Measurements from ENCODE around the gene DBF4B.
A peak's percentile ranks its signal among the peaks of the same experiment; 100 is the strongest.
"Not testable (repeated sequence)": the region's sequence is repeated elsewhere in the genome, so short reads cannot be mapped to it uniquely, and the experiment has no call there.

Gene DBF4B, protein sequence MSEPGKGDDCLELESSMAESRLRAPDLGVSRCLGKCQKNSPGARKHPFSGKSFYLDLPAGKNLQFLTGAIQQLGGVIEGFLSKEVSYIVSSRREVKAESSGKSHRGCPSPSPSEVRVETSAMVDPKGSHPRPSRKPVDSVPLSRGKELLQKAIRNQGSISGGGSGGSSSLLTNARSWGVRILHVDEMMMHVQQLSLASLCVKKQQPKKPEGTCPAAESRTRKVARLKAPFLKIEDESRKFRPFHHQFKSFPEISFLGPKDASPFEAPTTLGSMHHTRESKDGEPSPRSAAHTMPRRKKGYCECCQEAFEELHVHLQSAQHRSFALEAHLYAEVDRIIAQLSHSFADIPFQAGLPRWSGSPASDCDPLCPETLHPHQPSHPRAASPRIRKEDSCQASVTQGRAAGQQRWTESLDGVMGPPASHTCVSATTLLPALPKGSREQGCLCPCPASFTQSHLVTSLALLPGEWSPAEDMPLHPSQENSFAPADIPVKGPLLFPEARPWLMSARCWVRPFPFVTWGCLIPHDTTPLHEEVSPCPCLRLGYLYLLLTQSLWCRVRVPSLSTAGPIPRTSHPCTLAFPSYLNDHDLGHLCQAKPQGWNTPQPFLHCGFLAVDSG

DNA sequence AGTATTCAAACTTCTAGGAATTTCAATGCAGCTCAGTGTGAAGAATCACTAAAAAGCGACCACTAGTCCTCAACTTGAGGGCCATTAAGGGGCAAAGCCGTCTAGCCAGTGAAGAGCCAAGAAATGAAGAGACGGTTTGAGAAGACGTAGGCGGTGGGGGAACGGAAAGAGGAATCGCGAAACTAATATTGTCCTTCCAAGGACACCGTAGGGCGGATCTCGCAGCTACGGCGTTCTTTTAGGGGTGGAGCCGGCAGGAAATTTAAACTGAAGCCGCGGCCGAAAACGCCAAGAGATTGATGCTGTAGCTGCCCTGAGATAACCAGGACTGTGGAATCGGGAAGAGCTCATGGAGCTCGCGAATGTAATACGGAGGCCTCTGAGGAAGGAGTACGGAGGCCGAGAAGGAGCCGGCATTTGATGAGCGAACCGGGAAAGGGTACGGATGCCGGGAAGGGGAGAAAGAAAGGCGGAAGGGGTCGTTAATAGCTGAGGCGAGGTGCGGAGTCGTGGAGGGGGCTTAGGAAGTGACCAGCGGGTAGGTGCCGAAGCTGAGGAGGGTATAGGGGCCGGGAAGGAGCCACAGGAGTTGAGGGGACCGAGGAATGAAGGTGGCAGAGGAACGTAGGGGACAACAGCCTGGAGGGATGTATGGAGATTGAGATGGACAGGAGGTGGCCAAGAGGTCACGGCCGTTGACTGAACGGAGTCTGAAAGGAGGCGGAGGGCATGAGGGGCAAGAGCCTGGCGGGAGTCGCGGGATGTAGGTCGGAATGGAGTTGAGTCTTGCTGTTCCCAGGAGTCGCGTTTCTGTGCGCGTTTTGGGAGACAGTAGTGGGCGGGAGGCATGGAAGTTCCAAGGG lies at the start of gene DBF4B:
TSS of gene DBF4B (plus strand) at position 265 of the 863 bp plus-strand sequence. CDS start at position 421, 156 bp downstream.
- DNase-seq (ENCODE audit: low spot score), result peak; percentile 86

DNA sequence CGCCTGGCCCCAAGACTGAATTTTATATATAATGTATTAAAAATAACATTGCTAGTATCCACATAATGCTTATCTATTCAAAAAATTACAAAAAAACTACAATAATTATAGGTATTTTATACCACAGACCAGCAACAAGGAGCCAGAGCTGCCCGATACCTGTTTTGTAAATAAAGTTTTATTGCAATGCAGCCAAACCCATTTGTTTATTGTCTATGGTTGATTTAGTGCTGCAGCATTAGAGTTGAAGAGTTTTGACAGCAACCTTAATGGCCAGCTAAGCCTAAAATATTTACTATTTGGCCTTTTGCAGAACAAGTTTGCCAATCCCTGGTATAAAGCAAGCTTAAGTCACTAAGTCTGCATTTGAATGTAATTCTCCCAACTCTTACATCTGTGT lies 46.6 kb upstream of the DBF4B start:
- DNase-seq (ENCODE audit: low spot score), result no peak

DNA sequence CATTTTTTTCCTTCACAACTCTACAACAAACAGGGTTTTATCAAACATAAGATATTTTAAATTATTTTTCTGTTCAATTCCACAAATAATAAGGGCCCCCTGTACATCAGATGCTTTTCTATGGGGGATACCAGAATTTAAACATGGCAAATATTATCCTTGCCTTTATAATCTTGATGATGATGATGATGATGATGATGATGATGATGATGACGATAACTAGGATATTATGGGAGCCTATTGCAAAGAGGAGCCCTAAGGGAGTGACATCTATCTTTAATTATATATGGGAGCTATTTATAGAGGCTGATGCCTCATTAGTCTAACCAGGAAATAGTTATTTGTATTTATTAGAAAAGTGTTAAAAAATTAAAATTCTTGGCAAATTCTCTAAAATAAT lies 45.4 kb upstream of the DBF4B start:
- no peak for DNase-seq (ENCODE audit: low spot score)

DNA sequence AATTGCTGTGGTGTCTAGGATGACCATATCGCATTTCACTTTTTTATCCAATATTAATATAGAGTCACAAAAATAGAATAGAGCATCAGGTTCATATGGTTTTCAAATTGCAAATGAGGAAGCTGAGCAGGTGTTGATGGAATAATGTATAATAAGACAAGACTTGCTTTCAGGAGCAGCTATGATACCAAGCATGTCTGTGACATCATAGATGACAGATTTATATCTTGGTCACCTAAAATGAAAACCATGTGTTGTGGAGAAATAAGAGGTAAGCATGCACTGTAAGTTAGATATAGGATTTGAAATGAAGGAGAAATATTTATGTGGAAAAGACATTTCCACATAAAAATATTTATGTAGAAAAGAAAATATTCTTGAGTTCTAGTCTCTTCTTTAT lies 43.6 kb upstream of the DBF4B start:
- DNase-seq (ENCODE audit: low spot score), result no peak

DNA sequence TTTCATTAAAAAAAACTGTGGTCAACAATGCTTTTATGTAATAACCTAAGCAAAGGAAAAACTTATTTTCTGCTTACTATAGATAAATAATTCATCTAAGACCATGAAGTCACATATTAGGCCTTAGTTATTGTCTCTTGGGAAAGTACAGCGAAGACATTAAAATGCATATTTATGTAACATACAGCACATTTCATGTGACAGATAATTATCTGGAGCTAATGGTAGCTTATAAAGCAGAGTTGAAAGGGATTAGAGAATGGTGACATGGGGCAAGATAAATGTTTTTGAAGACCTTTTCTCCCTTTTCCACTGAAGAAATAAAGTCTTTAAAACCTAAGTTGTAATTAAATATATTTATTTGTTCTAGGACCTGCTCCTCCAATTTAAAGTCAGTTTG lies 42.5 kb upstream of the DBF4B start:
- DNase-seq (ENCODE audit: low spot score), result no peak

DNA sequence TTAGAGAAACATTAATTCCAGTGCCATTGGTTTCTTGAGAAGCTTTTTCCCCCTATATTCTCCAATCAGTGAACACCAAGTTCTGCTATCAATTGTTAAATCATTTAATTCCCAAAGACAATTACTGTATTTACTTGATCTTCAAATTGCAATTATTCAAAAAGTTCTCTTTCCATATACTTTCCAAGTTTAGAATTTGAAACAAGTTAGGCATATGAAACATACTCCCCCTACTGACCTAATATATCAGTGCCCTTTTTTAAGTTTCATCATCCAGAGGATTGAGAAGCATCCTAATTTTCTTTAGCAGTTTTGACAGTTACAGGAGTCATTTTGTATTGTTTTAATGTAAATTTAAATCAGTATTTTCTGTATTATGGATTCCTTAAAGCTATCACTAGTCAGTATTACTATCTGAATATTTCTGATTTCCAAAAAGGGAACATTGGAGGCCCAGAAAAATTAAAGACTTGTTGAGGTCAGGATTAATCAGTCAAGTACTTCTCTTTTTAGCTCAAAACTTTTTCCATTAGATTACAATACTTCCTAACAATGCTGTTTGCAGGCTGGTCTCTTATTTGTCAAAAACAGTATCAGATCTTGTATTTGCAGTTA lies 35.9 kb upstream of the DBF4B start:
- DNase-seq (ENCODE audit: low spot score), result no peak

DNA sequence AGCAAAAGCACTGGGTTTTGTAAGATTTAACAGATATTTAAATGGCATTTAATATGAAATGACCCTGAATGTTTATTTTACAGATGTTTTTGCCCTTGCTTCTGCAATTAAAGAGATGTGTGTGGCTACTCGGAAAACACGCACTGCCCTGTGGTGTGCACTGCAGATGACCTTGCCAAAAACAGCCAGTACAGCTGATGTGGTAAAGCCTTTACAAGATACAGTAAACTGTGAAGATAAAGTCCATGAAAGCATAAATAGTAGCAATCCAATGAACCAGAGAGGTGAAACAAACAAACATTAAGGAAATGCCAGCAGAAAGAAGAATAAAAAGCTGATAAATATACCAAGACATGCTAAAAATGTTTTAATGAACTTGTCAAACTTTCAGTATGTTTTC lies 34.6 kb upstream of the DBF4B start:
- DNase-seq (ENCODE audit: low spot score), result no peak

DNA sequence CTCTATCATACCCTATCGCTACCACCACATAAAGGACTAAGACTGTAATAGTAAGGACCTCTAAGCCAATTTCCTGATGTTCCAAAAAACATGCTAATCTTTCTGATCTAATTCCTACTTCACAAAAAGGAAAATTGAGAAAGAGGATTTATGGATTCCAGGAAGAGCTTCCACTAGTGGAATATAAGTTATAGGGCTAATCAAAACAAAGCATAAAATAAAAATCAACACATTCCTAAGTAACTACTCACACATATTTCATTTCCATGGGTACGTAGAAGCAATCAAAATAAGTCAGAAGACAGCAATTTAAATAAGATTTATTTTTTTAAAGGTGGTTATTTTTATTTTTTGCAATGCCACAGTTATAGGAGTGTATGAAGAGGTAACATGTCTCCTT lies 31.3 kb upstream of the DBF4B start:
- no peak for DNase-seq (ENCODE audit: low spot score)

DNA sequence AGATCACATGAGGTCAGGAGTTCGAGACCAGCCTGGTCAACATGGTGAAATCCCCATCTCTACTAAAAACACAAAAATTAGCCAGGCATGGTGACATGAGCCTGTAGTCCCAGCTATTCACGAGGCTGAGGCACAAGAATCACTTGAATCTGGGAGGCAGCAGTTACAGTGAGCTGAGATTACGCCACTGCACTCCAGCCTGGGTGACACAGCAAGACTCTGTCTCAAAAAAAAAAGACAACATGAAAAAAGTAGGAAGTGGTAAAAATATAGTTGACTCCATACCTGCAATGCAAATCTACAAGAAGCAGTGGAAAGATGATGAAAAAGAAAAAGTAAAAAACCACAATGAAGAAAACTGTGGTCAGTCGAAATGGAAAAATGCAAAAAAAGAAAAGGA lies 25.2 kb upstream of the DBF4B start:
- not testable (repeated sequence) for DNase-seq (ENCODE audit: low spot score)

DNA sequence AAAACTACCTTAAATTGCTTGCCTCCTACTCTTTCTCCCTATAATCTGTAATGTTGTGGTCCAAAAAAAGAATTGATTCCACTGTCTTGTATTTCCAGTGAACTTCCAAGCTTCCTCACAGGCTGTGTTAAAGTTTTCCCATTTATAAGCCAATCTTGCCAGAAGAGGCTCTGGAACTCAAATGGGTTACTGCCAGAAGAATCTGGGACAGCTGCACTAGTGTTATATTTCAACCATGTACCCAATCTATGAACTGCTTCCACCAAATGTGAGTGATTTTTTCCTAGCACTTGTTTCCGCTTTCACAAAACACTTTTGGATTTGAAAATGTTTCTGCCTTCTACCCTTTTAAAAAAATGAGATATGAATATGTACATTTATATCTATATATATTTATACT lies 20.7 kb upstream of the DBF4B start:
- no peak for DNase-seq (ENCODE audit: low spot score)

DNA sequence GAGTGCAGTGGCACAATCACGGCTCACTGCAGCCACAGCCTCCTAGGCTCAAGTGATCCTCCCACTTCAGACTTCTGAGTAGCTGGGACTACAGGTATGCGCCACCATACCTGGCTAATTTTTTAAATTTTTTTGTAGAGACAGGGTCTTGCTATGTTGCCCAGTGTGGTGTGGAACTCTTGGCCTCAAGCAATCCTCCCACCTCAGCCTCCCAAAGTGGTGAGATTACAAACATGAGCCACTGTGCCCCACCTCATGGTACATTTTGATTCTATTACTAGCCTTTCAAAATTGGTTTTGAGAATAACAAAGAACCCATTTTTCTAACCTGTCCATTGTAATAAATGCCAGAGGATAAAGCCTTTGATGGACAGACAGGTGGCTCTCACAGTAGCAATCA lies 20.3 kb upstream of the DBF4B start:
- DNase-seq (ENCODE audit: low spot score), result no peak

DNA sequence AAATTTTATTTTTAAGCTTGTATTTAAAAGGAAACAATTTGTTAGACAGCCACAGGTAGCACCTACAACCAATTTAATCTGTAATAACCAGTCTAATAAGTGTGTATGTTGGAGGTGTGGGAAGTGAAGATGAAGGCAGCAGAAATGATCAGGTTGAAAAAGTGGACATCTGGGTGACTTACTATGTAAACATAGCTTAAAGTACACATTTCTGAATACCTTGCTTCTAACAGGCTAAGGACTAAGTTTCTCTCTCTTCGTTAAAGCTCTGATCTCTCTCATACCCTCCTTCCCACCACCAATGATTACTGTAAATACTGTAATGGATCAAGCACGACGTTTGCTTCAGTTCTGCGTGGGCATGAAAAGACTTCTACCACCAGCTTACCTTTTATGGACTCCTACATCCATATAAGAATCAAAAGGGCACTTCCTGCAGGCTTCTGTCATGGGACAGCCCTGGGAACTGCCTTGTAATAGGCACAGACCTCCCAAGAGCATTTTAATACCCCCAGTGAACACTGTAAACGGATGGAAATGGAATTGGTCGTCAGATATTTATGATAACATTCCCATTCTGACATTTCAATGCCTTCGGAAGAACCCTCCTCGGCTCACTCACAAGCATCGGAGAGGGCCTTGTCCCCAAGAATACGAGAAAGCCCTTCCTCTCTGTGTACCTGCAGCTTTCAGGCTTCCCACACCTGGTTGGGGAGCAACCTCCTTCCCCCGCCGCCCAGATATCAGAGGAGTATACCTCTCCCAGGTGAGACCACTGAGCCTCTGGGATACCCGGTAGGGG lies 19.6 kb upstream of the DBF4B start:
- DNase-seq (ENCODE audit: low spot score), result no peak

DNA sequence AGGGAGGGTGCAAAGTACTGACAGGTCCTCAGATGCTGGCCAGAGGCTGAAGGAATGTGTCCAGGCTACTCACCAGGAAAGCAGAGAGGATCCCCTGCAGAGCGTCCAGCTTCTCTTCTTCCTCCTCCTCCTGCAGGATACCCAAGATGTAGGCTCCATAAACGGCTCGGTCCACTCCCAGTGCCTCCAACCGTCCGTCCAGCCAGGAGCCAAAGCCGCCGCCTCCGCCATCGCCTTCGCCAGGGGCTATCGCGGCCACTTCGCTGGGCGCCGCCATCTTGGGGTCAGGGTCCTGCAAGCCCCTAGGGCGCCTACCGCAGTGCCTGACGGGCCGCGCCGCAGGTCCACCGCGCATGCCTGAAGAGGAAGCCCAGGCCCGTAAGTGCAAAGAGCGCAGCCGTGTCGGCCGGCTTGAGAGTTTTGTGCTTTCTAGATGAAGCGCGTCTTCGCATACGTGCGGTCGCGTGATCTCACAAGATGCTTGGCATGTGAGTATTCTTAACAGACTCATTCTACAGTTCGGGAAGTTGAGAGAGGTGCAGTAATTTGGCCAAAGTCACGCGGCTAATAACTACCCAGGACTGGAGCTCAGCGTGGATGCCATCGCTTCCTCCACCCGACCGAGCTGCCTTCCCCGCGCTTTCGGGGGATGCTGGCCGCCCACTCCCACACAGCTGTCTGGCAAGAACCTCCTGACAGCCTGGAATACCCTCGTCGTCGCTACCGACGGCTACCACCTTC lies 18.8 kb upstream of the DBF4B start, which contains the start of gene CCDC43:
TSS of gene CCDC43 (minus strand) at position 300 of the 741 bp plus-strand sequence. CDS start at position 277, 23 bp downstream.
- peak; percentile 68 for DNase-seq (ENCODE audit: low spot score)

DNA sequence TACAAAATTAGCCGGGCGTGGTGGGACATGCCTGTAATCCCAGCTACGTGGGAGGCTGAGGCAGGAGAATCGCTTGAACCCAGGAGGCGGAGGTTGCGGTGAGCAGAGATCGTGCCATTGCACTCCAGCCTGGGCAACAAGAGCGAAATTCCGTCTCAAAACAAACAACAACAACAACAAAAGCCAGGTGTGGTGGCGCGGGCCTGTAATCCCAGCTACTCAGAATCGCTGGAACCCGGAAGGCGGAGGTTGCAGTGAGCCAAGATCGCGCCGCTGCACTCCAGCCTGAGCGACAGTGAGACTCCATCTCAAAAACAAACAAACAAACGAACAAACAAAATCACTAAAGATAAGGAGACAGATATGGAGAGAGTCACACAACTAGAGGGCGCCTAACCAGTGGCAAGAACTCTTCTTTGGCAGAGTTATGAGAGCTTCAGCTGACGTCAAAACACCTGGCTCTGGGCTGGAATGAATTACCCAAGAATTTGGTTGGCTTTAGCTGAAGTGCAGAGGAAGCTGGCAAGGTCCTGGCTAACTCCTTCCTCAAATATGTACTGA lies 17.6 kb upstream of the DBF4B start:
- not testable (repeated sequence) for DNase-seq (ENCODE audit: low spot score)

DNA sequence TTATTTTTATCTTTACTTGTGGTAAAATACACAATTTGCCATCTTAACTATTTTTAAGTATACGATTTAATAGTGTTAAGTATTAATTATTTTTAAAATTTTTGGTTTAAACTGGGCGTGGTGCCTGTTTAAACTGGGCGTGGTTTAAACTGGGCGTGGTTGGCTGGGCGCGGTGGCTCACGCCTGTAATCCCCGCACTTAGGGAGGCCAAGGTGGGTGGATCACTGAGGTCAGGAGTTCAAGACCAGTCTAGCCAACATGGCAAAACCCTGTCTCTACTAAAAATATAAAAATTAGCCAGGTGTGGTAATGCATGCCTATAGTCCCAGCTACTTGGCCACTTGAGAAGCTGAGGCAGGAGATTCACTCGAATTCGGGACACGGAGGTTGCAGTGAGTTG lies 14.9 kb upstream of the DBF4B start:
- DNase-seq (ENCODE audit: low spot score), result no peak

DNA sequence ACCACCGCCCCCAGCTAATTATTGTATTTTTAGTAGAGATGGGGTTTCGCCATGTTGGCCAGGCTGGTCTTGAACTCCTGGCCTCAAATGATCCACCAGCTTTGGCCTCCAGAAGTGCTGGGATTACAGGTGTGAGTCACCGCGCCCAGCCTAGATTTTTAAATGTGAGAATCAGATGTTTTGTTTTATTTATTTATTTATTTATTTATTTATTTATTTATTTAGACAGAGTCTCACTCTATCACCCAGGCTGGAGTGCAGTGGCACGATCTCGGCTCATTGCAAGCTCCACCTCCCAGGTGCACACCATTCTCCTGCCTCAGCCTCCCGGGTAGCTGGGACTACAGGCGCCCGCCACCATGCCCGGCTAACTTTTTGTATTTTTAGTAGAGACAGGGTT lies 8.2 kb upstream of the DBF4B start:
- not testable (repeated sequence) for DNase-seq (ENCODE audit: low spot score)

DNA sequence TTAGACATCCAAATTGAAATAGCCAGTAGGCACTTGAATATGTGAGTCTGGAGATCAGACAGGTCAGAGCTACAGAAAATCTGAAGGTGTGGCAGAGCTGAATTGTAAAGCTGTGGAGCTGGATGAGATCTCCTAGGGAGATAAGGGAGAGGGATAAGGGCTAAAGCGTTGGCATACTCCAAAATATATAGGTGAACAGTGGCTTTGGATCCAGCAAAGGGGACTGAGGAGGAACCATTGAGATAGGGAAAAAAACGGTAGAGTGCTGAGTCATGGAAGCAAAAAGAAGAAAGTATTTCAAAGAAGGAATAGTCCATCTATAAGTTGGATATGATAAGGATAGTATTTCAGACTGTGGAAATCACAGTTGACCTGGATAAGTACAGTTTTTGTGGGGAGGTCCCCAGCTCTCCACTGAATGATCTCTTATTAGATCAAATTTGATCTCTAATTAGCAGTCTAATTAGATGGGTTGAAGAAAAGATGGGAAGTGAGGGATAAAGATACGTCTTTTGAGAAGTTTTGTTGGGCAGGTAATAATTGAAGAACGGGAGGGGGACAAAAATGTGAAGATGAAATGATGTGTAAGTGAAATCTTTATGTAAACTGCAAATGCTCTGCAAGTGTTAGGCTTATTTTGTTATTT lies 587 bp upstream of the DBF4B start:
- peak; percentile 47 for DNase-seq (ENCODE audit: low spot score)

DNA sequence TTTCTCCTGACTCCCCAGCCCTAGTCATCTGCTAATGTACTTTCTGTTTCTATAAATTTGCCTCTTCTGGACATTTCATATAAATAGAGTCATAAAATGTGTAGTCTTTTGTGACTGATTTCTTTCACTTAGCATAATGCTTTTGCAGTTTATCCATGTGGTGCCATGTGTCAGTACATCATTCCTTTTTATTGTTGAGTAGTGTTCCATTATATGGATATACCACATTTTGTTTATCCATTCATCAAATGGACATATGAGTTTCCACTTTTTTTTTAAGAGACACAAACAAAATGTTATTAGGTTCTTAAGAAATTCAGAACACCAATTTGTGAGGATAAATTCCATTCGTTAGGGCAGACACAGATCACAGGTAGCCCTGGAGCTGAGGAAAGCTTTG lies 11.0 kb downstream of the DBF4B start:
- DNase-seq (ENCODE audit: low spot score), result no peak

DNA sequence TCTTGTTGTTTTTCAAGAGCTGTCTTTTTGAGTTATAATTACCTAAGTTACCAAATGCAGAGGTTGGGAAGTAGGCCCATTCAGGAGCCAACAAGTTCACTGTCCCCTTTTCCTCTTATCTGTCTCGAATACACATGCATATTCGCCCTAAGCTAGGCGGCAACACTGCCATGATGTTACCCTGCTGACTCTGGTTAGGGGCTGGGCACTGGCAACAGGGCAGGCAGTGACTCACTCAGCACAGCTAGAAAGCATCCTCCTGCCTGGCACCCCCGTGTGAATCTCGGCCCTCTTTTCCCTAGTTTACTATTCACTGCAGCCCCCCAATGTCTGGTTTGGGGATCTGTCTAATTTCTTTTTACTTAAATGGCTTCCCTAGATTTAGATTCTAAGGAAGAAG lies 13.8 kb downstream of the DBF4B start:
- DNase-seq (ENCODE audit: low spot score), result no peak

DNA sequence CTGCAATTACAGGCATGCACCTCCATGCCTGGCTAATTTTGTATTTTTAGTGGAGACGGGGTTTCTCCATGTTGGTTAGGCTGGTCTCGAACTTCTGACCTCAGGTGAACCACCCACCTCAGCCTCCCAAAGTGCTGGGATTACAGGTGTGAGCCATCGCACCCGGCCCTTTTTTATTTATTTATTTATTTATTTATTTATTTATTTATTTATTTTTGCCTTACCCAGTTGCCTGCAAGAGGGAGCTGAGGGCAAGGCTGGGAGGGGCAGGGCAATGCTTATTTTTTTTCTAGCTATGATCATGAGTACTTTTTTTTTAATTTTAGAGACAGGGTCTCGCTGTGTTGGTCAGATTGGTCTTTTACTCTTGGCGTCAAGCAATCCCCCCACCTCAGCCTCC lies 17.7 kb downstream of the DBF4B start:
- DNase-seq (ENCODE audit: low spot score), result not testable (repeated sequence)
